Ovary (tissue), 10 donors: ENCODE measurements around the gene APOBEC4. TPM values are rescaled to one million over a fixed set of nuclear protein-coding genes. Genes with fewer than 3 reads are reported as not detected.

Experiments
- DNase-seq, 5 donors: peaks; one replicate each; pipeline ENCODE4 v3.0.0-alpha.2; 2019 to 2020
- H3K27ac ChIP-seq, 2 donors: fragments of 200-600 bp; one replicate each; pipeline versions ENCODE4 v1.5.1 to v1.8.0; 2019 to 2022
- H3K27me3 ChIP-seq: fragments of 200-600 bp; one replicate; pipeline ENCODE4 v1.8.0; 2022
- H3K36me3 ChIP-seq: fragments of 200-600 bp; sonication (generic); one replicate; pipeline ENCODE4 v1.5.1; 2019
- H3K4me1 ChIP-seq: one replicate; pipeline ENCODE4 v1.8.1; 2013; ENCODE audit warnings: mild to moderate bottlenecking, moderate library complexity; ENCODE audit not compliant: insufficient read depth
- H3K4me3 ChIP-seq: fragments of 200-600 bp; sonication (generic); one replicate; pipeline ENCODE4 v1.5.1; 2017
- H3K9me3 ChIP-seq, 2 donors: fragments of 200-600 bp in 1 of 2; sonication (generic) in 1 of 2; one replicate each; pipeline versions ENCODE4 v1.5.1 to v1.8.1; 2013 to 2019; ENCODE audit warnings: mild to moderate bottlenecking in 1 of 2, moderate library complexity in 1 of 2
- EP300 ChIP-seq: sonication (generic); formaldehyde crosslinking; IDR thresholded peaks from one replicate; pipeline ENCODE4 v1.6.1; 2017; ENCODE audit warnings: antibody characterized with exemption
- POLR2A ChIP-seq: fragments of 450-650 bp; IDR thresholded peaks from one replicate; pipeline ENCODE4 v1.6.1; 2017; ENCODE audit warnings: antibody characterized with exemption, mild to moderate bottlenecking, moderate library complexity
- whole genome bisulfite sequencing, 3 donors: extraction: QIAGEN DNeasy Blood & Tissue Kit in 1 of 3; methylation state at CpG; one replicate each; pipeline versions ENCODE4 v1.1.5 to v1.1.7; 2013 to 2017; 5-methylcytosine and 5-hydroxymethylcytosine counted together
- intact Hi-C, 4 donors: fragments of 100-400 bp; cut with DNase I; formaldehyde crosslinking; loops; one replicate each; pipeline versions ENCODE4 v1.11.0 to v1.15.1; 2022 to 2023
- long read RNA-seq, 3 donors: library from polyadenylated mRNA in 2 of 3; unstranded in 2 of 3; transcript quantifications; one replicate each; pipeline ENCODE4 v2.0.0 and lab custom pipeline, GENCODE V29; 2021 to 2026
- polyA plus RNA-seq, 2 donors: library from polyadenylated mRNA; stranded (reverse); fragments of 200-250 nt in 1 of 2; fragments of 350-450 nt in 1 of 2; fragmentation: Illumina TruSeq in 1 of 2; extraction: RNeasy Lipid Tissue Mini Kit (QIAGEN cat#74804) in 1 of 2; gene quantifications; one replicate each; pipeline ENCODE4 v1.2.3, GENCODE V29; 2013 to 2014
- total RNA-seq, 7 donors: library from RNA; depleted of rRNA in 2 of 7; stranded (reverse); fragments of >200 nt in 2 of 7; fragmentation: NEBNext Ultra II Directional in 3 of 7; extraction: Animal tissue kit (Norgen Biotek cat#: 25700) in 3 of 7; gene quantifications; one replicate each; pipeline versions ENCODE4 v1.1.0 to v1.2.4, GENCODE V29; 2016 to 2023
- TF ChIP-seq, protein P1 (sequence below), 3 donors: fragments of 450-650 bp in 2 of 3; fragments of 200-600 bp in 1 of 3; IDR thresholded peaks; one replicate each; pipeline versions ENCODE4 v1.5.1 to v1.8.0; 2016 to 2022; ENCODE audit warnings: antibody characterized with exemption in 3 of 3, mild to moderate bottlenecking in 1 of 3
- donor health status: DM: no; HTN: no; CAD: no; lungs with moderate emphysema.
- donor health status: DM: no; HTN: no; CAD: no.
- donor health status: Bipolar disorder and iron deficiency.
- donor health status: DM: yes; HTN: yes; CAD: no.
- donor health status: DM: no; HTN: no; CAD: no.
- donor health status: DM: yes; HTN: yes; CAD: no.

The APOBEC4 gene, protein sequence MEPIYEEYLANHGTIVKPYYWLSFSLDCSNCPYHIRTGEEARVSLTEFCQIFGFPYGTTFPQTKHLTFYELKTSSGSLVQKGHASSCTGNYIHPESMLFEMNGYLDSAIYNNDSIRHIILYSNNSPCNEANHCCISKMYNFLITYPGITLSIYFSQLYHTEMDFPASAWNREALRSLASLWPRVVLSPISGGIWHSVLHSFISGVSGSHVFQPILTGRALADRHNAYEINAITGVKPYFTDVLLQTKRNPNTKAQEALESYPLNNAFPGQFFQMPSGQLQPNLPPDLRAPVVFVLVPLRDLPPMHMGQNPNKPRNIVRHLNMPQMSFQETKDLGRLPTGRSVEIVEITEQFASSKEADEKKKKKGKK
- total RNA-seq (1 to 10 TPM in 1 of 7 donors, under 1 TPM in 3, not detected in 3; 0.12 to 2.0 (median 0.46) TPM), polyA plus RNA-seq (not detected)
- long read RNA-seq, donor 1: 0 reads
- long read RNA-seq, donor 2: 0 reads
- long read RNA-seq, donor 3: 0 reads

GRCh38 chr1:183652547-183653461, at the start of gene APOBEC4:
Gene APOBEC4 (minus strand): TSS chr1:183653316. CDS start chr1:183648781, 4,535 bp downstream.
- H3K4me3 ChIP-seq: no peak within 1 kb of the TSS
- intact Hi-C loops: loop anchor here in 1 of 4 donors (5.0 kb wide), 1 partner anchor 264 kb away; no protein-coding TSS in a partner anchor
- DNase-seq: no peak
- H3K9me3 ChIP-seq: no peaks in the 10 kb centered on the region
- TF ChIP-seq POLR2A: no peak
- no peak for TF ChIP-seq EP300
- TF ChIP-seq, protein P1, sequence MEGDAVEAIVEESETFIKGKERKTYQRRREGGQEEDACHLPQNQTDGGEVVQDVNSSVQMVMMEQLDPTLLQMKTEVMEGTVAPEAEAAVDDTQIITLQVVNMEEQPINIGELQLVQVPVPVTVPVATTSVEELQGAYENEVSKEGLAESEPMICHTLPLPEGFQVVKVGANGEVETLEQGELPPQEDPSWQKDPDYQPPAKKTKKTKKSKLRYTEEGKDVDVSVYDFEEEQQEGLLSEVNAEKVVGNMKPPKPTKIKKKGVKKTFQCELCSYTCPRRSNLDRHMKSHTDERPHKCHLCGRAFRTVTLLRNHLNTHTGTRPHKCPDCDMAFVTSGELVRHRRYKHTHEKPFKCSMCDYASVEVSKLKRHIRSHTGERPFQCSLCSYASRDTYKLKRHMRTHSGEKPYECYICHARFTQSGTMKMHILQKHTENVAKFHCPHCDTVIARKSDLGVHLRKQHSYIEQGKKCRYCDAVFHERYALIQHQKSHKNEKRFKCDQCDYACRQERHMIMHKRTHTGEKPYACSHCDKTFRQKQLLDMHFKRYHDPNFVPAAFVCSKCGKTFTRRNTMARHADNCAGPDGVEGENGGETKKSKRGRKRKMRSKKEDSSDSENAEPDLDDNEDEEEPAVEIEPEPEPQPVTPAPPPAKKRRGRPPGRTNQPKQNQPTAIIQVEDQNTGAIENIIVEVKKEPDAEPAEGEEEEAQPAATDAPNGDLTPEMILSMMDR (IDR thresholded peaks at IDR 0.05): no peak
- H3K27me3 ChIP-seq: no peaks in the 10 kb centered on the region
- no peak within 1 kb of the TSS for H3K27ac ChIP-seq
- WGBS, 3 donors: 72 to 75% (median 73%) methylated on average over 5 of the region's 5 CpGs
- no peaks in the 10 kb centered on the region for H3K36me3 ChIP-seq
- H3K4me1 ChIP-seq: no peaks in the 10 kb centered on the region

- intact Hi-C loops: no loop called here
- H3K9me3 ChIP-seq: no peaks in the 10 kb centered on the region
- WGBS, 3 donors: 96 to 97% (median 96%) methylated on average over 9 of the region's 9 CpGs
- no peak for TF ChIP-seq POLR2A
- TF ChIP-seq EP300: no peak
- TF ChIP-seq, protein P1 (IDR thresholded peaks at IDR 0.05): no peak
- H3K4me1 ChIP-seq: no peaks in the 10 kb centered on the region
- no peak overlapping the region for H3K27ac ChIP-seq
- no peak overlapping the region for H3K4me3 ChIP-seq
- DNase-seq: no peak
- H3K27me3 ChIP-seq: no peaks in the 10 kb centered on the region
- H3K36me3 ChIP-seq: no peaks in the 10 kb centered on the region
Measured at GRCh38 chr1:183702813-183703198, 49.7 kb upstream of the APOBEC4 start.

DNA sequence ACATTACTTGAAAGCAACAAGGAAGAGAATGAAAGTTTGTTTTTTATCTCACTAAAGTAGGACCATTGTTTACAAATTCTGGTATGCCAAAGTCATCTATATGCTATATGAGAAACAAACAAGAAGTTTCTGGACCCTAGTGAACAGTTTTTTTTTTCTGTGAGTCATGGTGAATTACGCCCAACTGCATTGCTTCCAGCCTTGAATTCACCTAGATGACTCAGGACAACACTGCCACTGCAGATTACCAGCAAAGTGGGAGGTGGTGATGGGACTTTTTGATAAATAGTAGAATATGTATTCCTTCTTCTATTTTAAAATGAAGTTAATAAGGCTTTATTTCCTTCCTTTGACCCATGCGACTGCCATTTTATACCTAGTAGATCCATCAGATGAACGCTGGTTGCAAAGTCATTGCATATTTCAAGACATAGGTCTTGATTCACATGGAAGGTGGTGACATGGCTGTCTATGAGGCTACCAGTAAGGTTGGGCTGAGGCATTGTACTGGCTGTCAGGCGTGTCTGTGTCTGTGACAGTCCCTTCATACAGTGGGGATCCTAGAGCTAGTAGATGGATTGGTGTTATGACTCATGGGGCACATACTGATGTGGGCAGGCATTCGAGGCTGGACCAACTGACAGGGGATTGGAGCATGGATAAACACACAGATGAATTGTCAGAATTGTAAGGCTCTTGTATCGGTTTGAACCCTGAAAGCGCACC, 49.1 kb upstream of the APOBEC4 start:
- Histone ChIP-seq H3K9me3 (no peaks in the 10 kb centered on the region), H3K4me3 (no peak overlapping the region), H3K4me1 (no peaks in the 10 kb centered on the region), H3K27me3 (no peaks in the 10 kb centered on the region), H3K36me3 (no peaks in the 10 kb centered on the region), H3K27ac (no peak overlapping the region)
- intact Hi-C loops: no loop called here
- TF ChIP-seq, protein P1 (IDR thresholded peaks at IDR 0.05): no peak
- TF ChIP-seq EP300 (no peak), POLR2A (no peak)
- WGBS, 3 donors: 80 to 92% (median 89%) methylated on average over 7 of the region's 7 CpGs
- no peak for DNase-seq

GRCh38 chr1:183699616-183700160, 46.6 kb upstream of the APOBEC4 start:
- TF ChIP-seq, protein P1 (IDR thresholded peaks at IDR 0.05): no peak
- TF ChIP-seq POLR2A (no peak), EP300 (no peak)
- Histone ChIP-seq H3K36me3 (no peaks in the 10 kb centered on the region), H3K4me1 (peaks cover 3% of the 10 kb centered on the region), H3K9me3 (no peaks in the 10 kb centered on the region), H3K4me3 (no peak overlapping the region), H3K27ac (no peak overlapping the region), H3K27me3 (no peaks in the 10 kb centered on the region)
- intact Hi-C loops: no loop called here
- no peak for DNase-seq
- 66 to 81% (median 69%) methylated on average over 4 of the region's 4 CpGs for WGBS, 3 donors
